Activated naive CD4-positive, alpha-beta T cell treated with anti-CD3 and anti-CD28 coated beads, Interleukin-2, amount 10 ng/mL, durations not matched to agents 7 days and 5 days (primary cell): ENCODE data around the gene TGM6.

Experiments
- CTCF ChIA-PET: fragments of 350-600 bp; sonication (Branson Sonifier 250); formaldehyde crosslinking; loops from one replicate; lab custom pipeline; 2021; ENCODE audit warnings: antibody characterized with exemption; lab: Charles Lee
- DNase-seq: peaks from one replicate; pipeline ENCODE4 v3.0.0-alpha.2; 2020
- H3K27ac Mint-ChIP-seq: one replicate; pipeline ENCODE4 v1.8.0; 2021; ENCODE audit warnings: mild to moderate bottlenecking, moderate library complexity, mixed read lengths
- H3K27me3 Mint-ChIP-seq: one replicate; pipeline ENCODE4 v1.8.0; 2021; ENCODE audit warnings: mild to moderate bottlenecking, mixed read lengths
- H3K36me3 Mint-ChIP-seq: one replicate; pipeline ENCODE4 v1.8.0; 2021; ENCODE audit warnings: mixed read lengths
- H3K4me1 Mint-ChIP-seq: one replicate; pipeline ENCODE4 v1.8.0; 2021; ENCODE audit warnings: mixed read lengths
- H3K4me3 Mint-ChIP-seq: one replicate; pipeline ENCODE4 v1.8.0; 2021; ENCODE audit warnings: mild to moderate bottlenecking, moderate library complexity, mixed read lengths
- H3K9me3 Mint-ChIP-seq: one replicate; pipeline ENCODE4 v1.8.0; 2021; ENCODE audit warnings: mixed read lengths

Gene TGM6

DNA sequence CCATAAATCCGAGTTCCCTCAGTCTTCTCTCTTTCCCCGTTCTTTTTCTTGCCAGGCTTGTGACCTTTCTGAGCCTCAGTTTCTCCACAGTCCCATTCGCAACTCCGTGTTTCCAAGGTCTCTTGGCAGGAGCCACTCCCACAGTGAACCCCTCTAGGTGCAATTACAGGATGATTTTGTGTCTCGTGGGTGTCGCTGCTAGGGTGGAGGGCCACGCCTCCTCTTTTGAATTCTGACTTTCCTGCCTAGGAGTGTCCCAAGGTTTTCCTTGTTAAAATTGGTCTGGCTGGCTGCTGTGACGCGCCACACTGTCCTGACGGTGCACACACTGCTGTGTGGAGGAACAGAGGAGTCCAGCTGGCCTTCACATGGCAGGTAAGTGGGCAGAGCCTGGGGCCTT lies at the start of gene TGM6:
Gene TGM6 (plus strand): TSS at position 301 of the 400 bp plus-strand sequence. CDS start 68 bp downstream, at position 369.
- no peaks in the 10 kb centered on the region for H3K36me3 Mint-ChIP-seq
- H3K4me1 Mint-ChIP-seq: peaks cover 23% of the 10 kb centered on the region
- peaks cover 81% of the 10 kb centered on the region for H3K27me3 Mint-ChIP-seq
- no peak for DNase-seq
- CTCF ChIA-PET: interaction anchor here (0.9 to 1.1 kb wide), 2 partner anchors 23 to 142 kb away, joined by 3 read pairs; no protein-coding TSS in a partner anchor
- no peaks in the 10 kb centered on the region for H3K9me3 Mint-ChIP-seq
- H3K4me3 Mint-ChIP-seq: no peak within 1 kb of the TSS
- H3K27ac Mint-ChIP-seq: peak within 1 kb of the TSS; percentile 15

DNA sequence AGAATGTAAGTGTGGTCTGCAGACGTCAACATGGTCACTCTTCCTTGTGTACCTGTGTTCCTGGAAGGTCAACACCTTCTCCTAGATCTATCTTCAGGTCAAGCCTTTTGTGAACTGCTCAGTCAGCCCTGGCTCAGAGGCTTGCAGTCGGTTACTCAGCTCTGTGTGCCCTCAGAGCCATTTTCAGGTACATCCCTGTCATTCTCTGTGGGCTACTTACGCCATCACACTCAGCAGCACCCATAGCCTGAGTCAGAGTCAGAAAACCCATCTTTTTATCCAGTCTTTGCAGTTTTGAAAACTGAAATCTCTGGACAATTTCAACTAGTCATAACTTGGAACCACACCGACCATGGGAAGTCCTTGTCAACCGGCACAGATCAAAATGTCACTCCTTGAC lies 49.6 kb upstream of the TGM6 start:
- Mint-ChIP-seq H3K27ac (no peak overlapping the region), H3K36me3 (no peaks in the 10 kb centered on the region), H3K27me3 (peaks cover 15% of the 10 kb centered on the region), H3K9me3 (no peaks in the 10 kb centered on the region), H3K4me3 (no peak overlapping the region), H3K4me1 (no peaks in the 10 kb centered on the region)
- CTCF ChIA-PET: interaction anchor here (0.6 kb wide), 1 partner anchor 191 kb away, joined by 3 read pairs; no protein-coding TSS in a partner anchor
- DNase-seq: no peak

DNA sequence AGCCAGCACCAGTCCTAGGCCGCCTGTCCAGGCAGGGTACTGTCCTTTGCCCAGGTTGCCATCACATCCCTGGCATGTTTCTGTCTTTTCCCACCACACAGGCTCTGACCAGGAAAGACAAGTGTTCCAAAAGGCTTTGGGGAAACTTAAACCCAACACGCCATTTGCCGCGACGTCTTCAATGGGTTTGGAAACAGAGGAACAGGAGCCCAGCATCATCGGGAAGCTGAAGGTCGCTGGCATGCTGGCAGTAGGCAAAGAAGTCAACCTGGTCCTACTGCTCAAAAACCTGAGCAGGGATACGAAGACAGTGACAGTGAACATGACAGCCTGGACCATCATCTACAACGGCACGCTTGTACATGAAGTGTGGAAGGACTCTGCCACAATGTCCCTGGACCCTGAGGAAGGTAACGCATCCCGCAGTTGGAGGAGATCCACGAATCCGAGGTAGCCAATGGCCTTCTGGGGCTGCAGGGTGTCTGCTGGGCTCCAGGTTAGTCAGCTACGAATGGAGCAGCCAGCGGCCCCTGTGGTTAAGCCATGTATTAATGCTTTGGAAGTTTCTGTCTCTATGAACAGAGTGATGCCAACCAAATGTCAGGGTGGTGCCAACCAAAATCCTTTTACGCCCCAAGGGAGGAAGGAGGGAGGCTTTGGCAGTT lies 48.7 kb upstream of the TGM6 start:
- H3K27ac Mint-ChIP-seq: no peak overlapping the region
- H3K27me3 Mint-ChIP-seq: peaks cover 11% of the 10 kb centered on the region
- CTCF ChIA-PET: no interaction called here
- no peak overlapping the region for H3K4me3 Mint-ChIP-seq
- DNase-seq: no peak
- no peaks in the 10 kb centered on the region for H3K9me3 Mint-ChIP-seq
- H3K36me3 Mint-ChIP-seq: no peaks in the 10 kb centered on the region
- H3K4me1 Mint-ChIP-seq: no peaks in the 10 kb centered on the region

DNA sequence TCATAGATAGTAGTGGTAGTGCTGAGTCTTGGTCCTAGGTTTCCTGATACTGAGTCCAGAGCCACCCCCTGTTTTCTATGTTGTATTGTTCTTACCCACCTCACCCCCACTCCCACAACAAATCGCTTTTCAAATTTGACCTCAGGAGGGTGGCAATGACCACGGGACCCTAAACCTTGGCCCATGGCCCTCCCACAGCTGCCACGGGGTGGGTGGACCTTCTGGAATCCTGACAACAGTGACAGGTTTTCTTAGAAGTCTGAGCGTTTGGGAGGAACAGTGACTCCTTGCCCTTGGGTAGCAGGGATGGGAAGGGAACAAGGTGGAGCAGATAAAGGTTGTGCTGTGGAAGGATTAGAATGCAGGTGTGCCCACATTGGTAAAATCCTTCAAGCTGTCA lies 48.0 kb upstream of the TGM6 start:
- no peak overlapping the region for H3K27ac Mint-ChIP-seq
- H3K9me3 Mint-ChIP-seq: no peaks in the 10 kb centered on the region

DNA sequence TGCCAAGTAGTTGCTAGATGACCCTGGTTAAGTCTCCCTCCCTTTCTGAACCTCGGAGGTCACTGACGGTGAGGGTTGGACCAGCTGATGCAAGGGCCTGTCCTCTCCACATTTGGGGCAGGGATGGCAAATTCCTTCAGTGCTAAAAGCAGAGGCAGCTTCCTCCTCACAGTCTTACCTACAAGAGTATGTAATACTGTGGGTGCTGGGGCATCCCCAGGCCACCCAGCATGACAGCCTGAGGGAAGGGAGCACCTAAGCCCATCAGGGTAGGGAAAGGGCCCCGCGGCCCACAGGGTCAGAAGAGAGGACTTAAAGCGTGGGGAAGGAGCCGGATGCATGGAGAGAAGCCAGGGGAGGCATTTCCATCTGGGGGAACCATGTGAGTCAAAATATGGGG lies 46.9 kb upstream of the TGM6 start:
- H3K4me1 Mint-ChIP-seq: no peaks in the 10 kb centered on the region
- no peak overlapping the region for H3K4me3 Mint-ChIP-seq
- H3K27me3 Mint-ChIP-seq: peaks cover 13% of the 10 kb centered on the region
- DNase-seq: no peak
- no peaks in the 10 kb centered on the region for H3K36me3 Mint-ChIP-seq
- no peak overlapping the region for H3K27ac Mint-ChIP-seq
- H3K9me3 Mint-ChIP-seq: no peaks in the 10 kb centered on the region
- CTCF ChIA-PET: no interaction called here

More for the DNA sequence above, 48.0 kb upstream of the TGM6 start:
- H3K4me1 Mint-ChIP-seq: no peaks in the 10 kb centered on the region
- no peak overlapping the region for H3K4me3 Mint-ChIP-seq
- H3K36me3 Mint-ChIP-seq: no peaks in the 10 kb centered on the region
- CTCF ChIA-PET: no interaction called here
- no peak for DNase-seq
- H3K27me3 Mint-ChIP-seq: peaks cover 11% of the 10 kb centered on the region

DNA sequence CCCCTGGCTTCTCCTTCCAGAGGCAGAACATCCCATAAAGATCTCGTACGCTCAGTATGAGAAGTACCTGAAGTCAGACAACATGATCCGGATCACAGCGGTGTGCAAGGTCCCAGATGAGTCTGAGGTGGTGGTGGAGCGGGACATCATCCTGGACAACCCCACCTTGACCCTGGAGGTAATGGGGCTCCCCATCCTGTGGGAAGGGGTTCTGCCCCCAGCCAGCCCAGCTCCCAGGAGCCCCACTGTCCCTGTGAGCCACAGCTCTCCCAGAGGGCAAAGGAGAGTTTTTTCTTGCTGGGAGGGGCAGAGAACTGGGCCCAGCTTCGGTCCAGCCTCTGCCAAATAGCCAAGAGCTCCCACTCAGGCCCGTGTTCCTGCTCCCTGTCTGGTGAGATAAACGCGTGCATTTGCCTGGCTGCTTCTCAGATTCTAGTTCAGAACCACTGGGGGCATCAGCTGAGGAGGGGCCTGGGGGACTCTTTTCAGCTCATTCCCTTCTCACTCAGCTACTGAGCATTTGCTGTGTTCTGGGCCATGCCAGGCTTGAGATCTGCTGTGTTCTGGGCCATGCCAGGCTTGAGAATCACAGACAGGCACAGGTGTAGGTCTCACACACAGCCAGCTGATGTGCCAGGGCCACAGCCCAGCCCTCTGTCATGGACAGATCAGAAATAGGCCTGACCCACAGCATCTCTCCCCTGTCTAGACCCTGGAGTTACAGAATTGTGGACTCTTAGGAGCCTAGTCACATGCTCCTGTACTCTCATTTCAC lies 45.4 kb upstream of the TGM6 start:
- CTCF ChIA-PET: no interaction called here
- H3K27me3 Mint-ChIP-seq: peaks cover 23% of the 10 kb centered on the region

DNA sequence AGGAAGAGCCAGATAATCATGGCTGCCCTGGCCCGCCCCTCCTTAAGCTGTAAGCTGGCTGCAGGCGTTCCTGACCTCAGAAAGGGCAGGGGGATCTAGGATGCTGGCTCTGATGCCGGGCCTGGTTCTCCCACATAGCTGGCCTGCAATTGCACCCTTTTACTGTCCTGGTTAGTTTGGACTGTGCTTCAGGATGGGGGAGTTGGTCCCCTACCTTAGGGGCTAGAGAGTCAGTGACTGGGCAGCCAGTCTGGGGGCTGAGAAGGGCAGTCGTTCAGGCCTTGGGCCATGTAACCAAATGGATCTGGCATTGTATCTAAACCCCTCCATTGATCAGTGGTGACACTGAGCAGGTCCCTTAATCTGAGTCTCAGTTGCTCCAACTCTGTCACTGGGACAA lies 44.2 kb upstream of the TGM6 start:
- Mint-ChIP-seq H3K36me3 (no peaks in the 10 kb centered on the region), H3K27ac (no peak overlapping the region), H3K9me3 (no peaks in the 10 kb centered on the region), H3K27me3 (peaks cover 29% of the 10 kb centered on the region), H3K4me3 (no peak overlapping the region), H3K4me1 (no peaks in the 10 kb centered on the region)
- no peak for DNase-seq
- CTCF ChIA-PET: no interaction called here

More for the DNA sequence above, 45.4 kb upstream of the TGM6 start:
- no peak for DNase-seq
- Mint-ChIP-seq H3K27ac (no peak overlapping the region), H3K9me3 (no peaks in the 10 kb centered on the region), H3K4me1 (no peaks in the 10 kb centered on the region), H3K4me3 (no peak overlapping the region), H3K36me3 (no peaks in the 10 kb centered on the region)

DNA sequence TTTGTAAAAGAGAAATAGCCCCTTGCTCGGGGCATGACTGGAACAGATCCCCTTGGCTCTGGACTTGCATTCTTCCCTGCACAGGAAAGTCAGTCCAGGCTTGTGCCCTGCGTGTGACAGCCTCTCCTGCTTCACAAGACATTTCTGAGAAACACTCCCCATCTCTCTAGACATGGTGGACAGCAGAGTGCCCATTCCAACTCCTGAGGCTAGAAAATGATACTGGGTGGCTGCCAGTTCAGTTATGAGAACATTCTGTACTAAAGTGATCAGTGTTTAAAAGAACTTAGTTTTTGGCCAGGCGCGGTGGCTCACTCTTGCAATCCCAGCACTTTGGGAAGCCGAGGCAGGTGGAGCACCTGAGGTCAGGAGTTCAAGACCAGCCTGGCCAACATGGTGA lies 43.6 kb upstream of the TGM6 start:
- H3K9me3 Mint-ChIP-seq: no peaks in the 10 kb centered on the region
- H3K4me3 Mint-ChIP-seq: no peak overlapping the region
- peaks cover 32% of the 10 kb centered on the region for H3K27me3 Mint-ChIP-seq
- no peak for DNase-seq
- no peaks in the 10 kb centered on the region for H3K36me3 Mint-ChIP-seq
- H3K27ac Mint-ChIP-seq: no peak overlapping the region
- CTCF ChIA-PET: no interaction called here
- no peaks in the 10 kb centered on the region for H3K4me1 Mint-ChIP-seq

DNA sequence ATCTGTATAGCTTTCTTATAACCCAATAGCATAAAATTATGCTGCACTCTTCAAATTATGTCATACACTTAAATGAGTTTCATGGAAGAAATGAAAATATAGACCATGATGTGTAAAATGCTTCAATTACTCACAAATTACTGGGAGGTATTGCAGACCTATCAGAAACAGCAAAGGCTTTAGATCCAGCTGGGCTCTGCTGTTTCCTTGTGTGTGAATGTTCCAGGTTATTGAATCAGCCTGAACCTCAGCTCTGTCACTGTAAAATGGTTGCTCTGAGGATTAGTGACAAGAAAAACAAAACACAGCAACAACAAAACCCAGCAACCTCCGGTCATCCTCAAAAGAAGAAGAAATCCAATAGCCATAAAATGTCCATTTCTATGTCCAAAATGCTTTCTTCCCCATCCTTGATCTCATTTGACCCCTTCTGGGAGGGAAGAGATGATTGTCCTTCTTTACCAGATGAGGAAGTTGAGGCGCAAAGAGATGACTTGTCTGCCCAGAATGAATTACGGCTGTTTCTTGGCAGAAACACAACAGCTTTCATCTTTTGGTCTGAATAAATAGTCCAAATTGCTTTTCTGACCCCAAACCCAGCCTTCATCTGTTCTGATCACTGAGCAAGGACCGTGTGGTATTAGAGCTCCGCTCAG lies 42.2 kb upstream of the TGM6 start:
- no peaks in the 10 kb centered on the region for H3K4me1 Mint-ChIP-seq
- DNase-seq: no peak
- CTCF ChIA-PET: no interaction called here
- H3K4me3 Mint-ChIP-seq: no peak overlapping the region
- H3K36me3 Mint-ChIP-seq: no peaks in the 10 kb centered on the region
- H3K9me3 Mint-ChIP-seq: no peaks in the 10 kb centered on the region
- H3K27me3 Mint-ChIP-seq: peaks cover 30% of the 10 kb centered on the region
- H3K27ac Mint-ChIP-seq: no peak overlapping the region

DNA sequence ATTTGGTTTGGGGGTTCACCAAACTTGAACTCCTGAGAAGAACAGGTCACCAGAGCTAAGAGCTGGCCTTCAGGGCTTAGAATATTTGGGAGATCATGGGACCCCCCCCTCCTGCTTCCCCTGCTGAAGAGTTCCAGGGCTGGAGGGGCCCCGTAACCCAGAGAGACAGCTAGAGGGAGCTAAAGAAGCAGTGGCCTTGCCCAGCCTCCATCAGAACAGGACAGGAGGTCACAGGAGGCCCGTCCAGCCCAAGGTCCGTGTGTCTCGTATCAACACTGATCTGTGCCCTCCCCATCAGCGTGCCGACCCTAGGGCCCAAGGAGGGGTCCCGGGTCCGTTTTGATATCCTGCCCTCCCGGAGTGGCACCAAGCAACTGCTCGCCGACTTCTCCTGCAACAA lies 40.6 kb upstream of the TGM6 start:
- no peak overlapping the region for H3K4me3 Mint-ChIP-seq
- H3K27me3 Mint-ChIP-seq: peaks cover 25% of the 10 kb centered on the region
- no peak for DNase-seq
- H3K27ac Mint-ChIP-seq: no peak overlapping the region
- no peaks in the 10 kb centered on the region for H3K9me3 Mint-ChIP-seq
- CTCF ChIA-PET: no interaction called here
- H3K4me1 Mint-ChIP-seq: no peaks in the 10 kb centered on the region
- H3K36me3 Mint-ChIP-seq: no peaks in the 10 kb centered on the region

DNA sequence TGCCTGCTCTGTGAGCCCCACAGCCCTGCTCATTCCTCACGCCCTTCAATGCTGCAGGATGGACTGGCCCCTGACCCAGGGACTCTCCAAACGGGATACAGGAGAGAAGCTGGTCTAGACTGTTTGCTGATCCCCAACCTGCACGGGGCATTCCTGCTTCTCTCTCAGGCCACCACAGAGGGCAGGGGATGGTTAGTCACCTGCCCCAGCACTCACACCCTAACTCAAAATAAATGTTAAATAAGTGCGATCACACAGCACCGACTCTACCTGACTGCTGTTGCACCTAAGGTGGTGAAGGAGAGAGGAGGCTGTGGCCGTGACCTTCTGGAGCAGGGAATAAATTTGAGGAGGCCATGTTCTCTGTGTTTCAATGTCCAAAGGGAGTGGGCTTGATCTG lies 39.9 kb upstream of the TGM6 start:
- CTCF ChIA-PET: no interaction called here
- no peak overlapping the region for H3K27ac Mint-ChIP-seq
- no peaks in the 10 kb centered on the region for H3K4me1 Mint-ChIP-seq

DNA sequence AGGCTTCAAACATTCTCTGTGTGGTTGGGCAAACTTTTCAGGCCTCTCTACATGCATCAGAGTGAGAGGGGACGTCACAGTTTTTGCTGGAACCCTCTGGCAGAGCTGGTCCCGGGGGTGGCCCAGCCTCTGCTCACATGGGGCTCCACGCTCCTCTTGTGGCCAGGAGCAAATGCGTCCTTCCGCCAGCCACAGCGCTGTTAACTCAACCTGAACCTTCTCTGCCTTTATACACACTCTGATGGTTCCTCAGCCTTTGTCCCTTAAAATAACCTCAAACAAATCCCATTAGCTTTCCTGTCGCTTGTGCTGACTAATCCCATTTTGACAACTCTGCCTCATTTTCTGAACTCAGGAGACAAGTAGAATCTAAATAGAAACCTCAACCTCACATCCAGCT lies 39.4 kb upstream of the TGM6 start:
- H3K27me3 Mint-ChIP-seq: peaks cover 27% of the 10 kb centered on the region
- no peaks in the 10 kb centered on the region for H3K9me3 Mint-ChIP-seq
- CTCF ChIA-PET: interaction anchor here (0.6 to 0.7 kb wide), 2 partner anchors 906 to 1401 kb away, joined by 3 to 5 read pairs; no protein-coding TSS in a partner anchor
- H3K4me1 Mint-ChIP-seq: no peaks in the 10 kb centered on the region
- no peak for DNase-seq
- no peaks in the 10 kb centered on the region for H3K36me3 Mint-ChIP-seq
- H3K4me3 Mint-ChIP-seq: no peak overlapping the region
- no peak overlapping the region for H3K27ac Mint-ChIP-seq

More for the DNA sequence above, 39.9 kb upstream of the TGM6 start:
- no peak overlapping the region for H3K4me3 Mint-ChIP-seq
- no peaks in the 10 kb centered on the region for H3K36me3 Mint-ChIP-seq
- no peaks in the 10 kb centered on the region for H3K9me3 Mint-ChIP-seq
- H3K27me3 Mint-ChIP-seq: peaks cover 25% of the 10 kb centered on the region
- no peak for DNase-seq

DNA sequence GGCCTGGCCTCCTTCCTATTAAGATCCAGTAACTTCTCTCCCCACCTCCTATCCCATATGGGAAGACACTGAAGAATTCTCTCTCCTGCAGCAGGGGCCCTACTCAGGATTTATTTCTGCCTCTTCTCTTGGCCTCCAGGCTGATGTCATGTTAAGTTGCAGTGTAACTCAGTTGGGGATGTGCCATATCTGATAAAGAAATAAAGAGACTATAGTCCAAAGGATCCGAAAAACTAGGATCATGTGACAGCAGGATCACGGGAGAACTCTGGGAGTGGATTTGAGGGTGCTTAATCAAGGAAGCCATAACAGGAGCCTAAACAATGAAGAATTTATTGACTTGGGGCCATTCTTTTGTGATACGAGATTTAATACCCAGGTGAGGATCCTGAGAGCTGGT lies 38.5 kb upstream of the TGM6 start:
- no peaks in the 10 kb centered on the region for H3K36me3 Mint-ChIP-seq
- DNase-seq: no peak
- no peak overlapping the region for H3K27ac Mint-ChIP-seq
- peaks cover 29% of the 10 kb centered on the region for H3K27me3 Mint-ChIP-seq
- no peak overlapping the region for H3K4me3 Mint-ChIP-seq
- CTCF ChIA-PET: no interaction called here
- no peaks in the 10 kb centered on the region for H3K9me3 Mint-ChIP-seq
- H3K4me1 Mint-ChIP-seq: no peaks in the 10 kb centered on the region

DNA sequence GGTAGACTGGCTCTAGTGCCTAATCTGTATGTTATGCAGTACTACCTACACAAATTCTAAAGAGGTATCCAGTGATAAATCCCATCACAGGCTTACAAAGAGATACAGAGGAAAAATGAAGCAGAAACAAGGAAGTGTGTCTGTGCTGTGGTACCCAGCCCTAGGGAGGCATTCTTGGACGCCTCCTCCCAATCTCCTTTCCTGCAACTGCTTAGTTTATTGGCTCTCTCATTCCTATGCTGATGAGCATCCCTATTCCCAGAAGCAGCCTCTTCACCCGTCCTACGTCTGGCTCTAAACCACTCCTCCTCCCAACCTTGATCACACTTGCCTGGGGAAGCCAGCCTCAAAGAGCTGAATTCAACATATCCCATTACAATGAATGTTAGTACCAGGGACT lies 34.5 kb upstream of the TGM6 start:
- no peak for DNase-seq
- H3K36me3 Mint-ChIP-seq: no peaks in the 10 kb centered on the region
- CTCF ChIA-PET: interaction anchor here (0.9 kb wide), 2 partner anchors 106 to 139 kb away, joined by 3 read pairs; no protein-coding TSS in a partner anchor
- peaks cover 3% of the 10 kb centered on the region for H3K9me3 Mint-ChIP-seq
- H3K4me1 Mint-ChIP-seq: no peaks in the 10 kb centered on the region
- no peak overlapping the region for H3K27ac Mint-ChIP-seq
- H3K4me3 Mint-ChIP-seq: no peak overlapping the region
- H3K27me3 Mint-ChIP-seq: peaks cover 28% of the 10 kb centered on the region
